Heart left ventricle (tissue), 16 donors: Measurements from ENCODE around the gene BAG1. TPM values are rescaled to one million over a fixed set of nuclear protein-coding genes. Genes with fewer than 3 reads are reported as not detected.

Experiments used
- ATAC-seq, 4 donors: fragments of 200-7000 bp; cut with Tn5 transposase; one replicate each; pipeline ENCODE4 v1.9.1; 2020 to 2022; ENCODE audit warnings: moderate library complexity in 4 of 4, mild to moderate bottlenecking in 3 of 4, moderate number of reproducible peaks in 1 of 4
- DNase-seq, 5 donors: peaks; one replicate each; pipeline ENCODE4 v3.0.0-alpha.2; 2020
- H3K27ac ChIP-seq, 12 donors: fragments of 200-600 bp; sonication (generic) in 4 of 12; one replicate each; pipeline versions ENCODE4 v1.5.0 to v1.8.0; 2016 to 2022; ENCODE audit warnings: mild to moderate bottlenecking in 2 of 12
- H3K27me3 ChIP-seq, 9 donors: fragments of 200-600 bp; sonication (generic) in 2 of 9; one replicate each; pipeline versions ENCODE4 v1.5.1 to v1.8.0; 2016 to 2022; ENCODE audit warnings: mild to moderate bottlenecking in 3 of 9
- H3K36me3 ChIP-seq, 9 donors: fragments of 200-600 bp; sonication (generic) in 2 of 9; one replicate each; pipeline versions ENCODE4 v1.5.0 to v1.8.0; 2018 to 2022; ENCODE audit warnings: mild to moderate bottlenecking in 2 of 9
- H3K4me1 ChIP-seq, 12 donors: fragments of 200-600 bp; sonication (generic) in 4 of 12; one replicate each; pipeline versions ENCODE4 v1.5.0 to v1.8.0; 2016 to 2022; ENCODE audit warnings: mild to moderate bottlenecking in 3 of 12
- H3K4me3 ChIP-seq, 12 donors: fragments of 200-600 bp; sonication (generic) in 4 of 12; one replicate each; pipeline versions ENCODE4 v1.5.0 to v1.8.0; 2017 to 2022; ENCODE audit warnings: mild to moderate bottlenecking in 9 of 12, moderate library complexity in 4 of 12
- H3K9me3 ChIP-seq, 12 donors: fragments of 200-600 bp; sonication (generic) in 4 of 12; one replicate each; pipeline versions ENCODE4 v1.5.0 to v1.8.0; 2016 to 2022; ENCODE audit warnings: mild to moderate bottlenecking in 1 of 12
- POLR2A ChIP-seq, 2 donors: fragments of 450-650 bp; IDR thresholded peaks; one replicate each; pipeline ENCODE4 v1.6.1; 2017; ENCODE audit warnings: antibody characterized with exemption in 2 of 2, mild to moderate bottlenecking in 2 of 2, moderate library complexity in 2 of 2
- WGBS, 4 donors: extraction: QIAGEN DNeasy Blood & Tissue Kit in 2 of 4; methylation state at CpG; one replicate each; pipeline versions ENCODE4 v1.1.5 to v1.1.7; 2013 to 2018; 5-methylcytosine and 5-hydroxymethylcytosine counted together
- intact Hi-C, 10 donors: fragments of 100-400 bp; cut with DNase I; formaldehyde crosslinking; loops; one replicate each; pipeline versions ENCODE4 v1.11.1 to v1.14.2; 2022
- polyA plus RNA-seq, 2 donors: library from polyadenylated mRNA; stranded (reverse); fragments of 200-250 nt; gene quantifications; one replicate each; pipeline ENCODE4 v1.2.3, GENCODE V29; 2013
- total RNA-seq, 9 donors: library from RNA; depleted of rRNA in 2 of 9; stranded (reverse); fragments of >200 nt in 2 of 9; fragmentation: NEBNext Ultra II Directional in 3 of 9; extraction: Animal tissue kit (Norgen Biotek cat#: 25700) in 3 of 9; gene quantifications; one replicate each; pipeline versions ENCODE4 v1.1.0 to v1.2.4, GENCODE V29; 2016 to 2023
- TF ChIP-seq, protein P1 (sequence below), 12 donors: fragments of 200-600 bp; sonication (generic) in 4 of 12; IDR thresholded peaks; one replicate each; pipeline versions ENCODE4 v1.5.0 to v1.8.0; 2018 to 2022; ENCODE audit warnings: antibody characterized with exemption in 12 of 12, mild to moderate bottlenecking in 5 of 12
- donor health status: ischemic (EF 13 %, LVEDD 7.1; RV severe dilation, severe dysfunction).
- donor health status: healthy with polysubstance abuse.
- donor health status: DM: no; HTN: yes; CAD: no.
- donor health status: DM: no; HTN: no; CAD: no.
- donor health status: ischemic (EF 25% LVEDD 6.9; RV normal size, moderate dysfunction).
- donor health status: ischemic (EF 25% LVEDD 5.7; RV mildly dilated, moderate dysfunction).
- donor health status: healthy.
- donor health status: DM: yes; HTN: yes; CAD: no.
- donor health status: ischemic (EF 35%, LVEDD 5.7; RV mildly dilated, moderate dysfunction).
- donor health status: nonischemic (EF 11% LVEDD 7.7; RV severe dilation, severe dysfunction).
- donor health status: DM: yes; HTN: yes; CAD: no.
- donor health status: PGD.
- donor health status: ischemic (EF 29% LVEDD 5.4; RV normal size, mild dysfunction).
- donor health status: nonischemic (EF 23%, LVEDD 6.1; RV moderate dilation, normal function).

The BAG1 gene
- total and polyA plus RNA-seq, 11 donors = 71.0 to 144 (median 112) TPM

DNA sequence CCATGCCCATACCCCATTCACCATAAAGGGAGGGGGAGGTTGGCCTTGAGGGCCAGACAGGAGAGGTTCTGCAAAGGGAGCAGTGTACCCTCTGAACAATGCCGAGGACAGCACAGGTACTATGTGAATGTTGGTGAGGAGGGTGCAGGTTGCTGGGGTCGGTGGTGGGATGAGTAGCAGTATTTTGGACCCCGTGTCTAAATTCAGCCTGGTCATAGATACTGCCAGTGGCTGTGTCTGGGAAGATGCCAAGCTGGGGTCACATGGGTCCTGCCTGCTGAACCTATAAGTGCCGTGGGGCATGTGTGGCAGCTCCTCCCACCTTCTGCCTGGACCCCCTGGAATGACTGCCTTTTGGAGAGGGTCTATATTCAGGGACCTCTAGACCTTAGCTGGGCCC is 35.9 kb downstream of the BAG1 start:
- TF ChIP-seq POLR2A (IDR thresholded peaks at IDR 0.05) = no peak
- TF ChIP-seq, protein P1, sequence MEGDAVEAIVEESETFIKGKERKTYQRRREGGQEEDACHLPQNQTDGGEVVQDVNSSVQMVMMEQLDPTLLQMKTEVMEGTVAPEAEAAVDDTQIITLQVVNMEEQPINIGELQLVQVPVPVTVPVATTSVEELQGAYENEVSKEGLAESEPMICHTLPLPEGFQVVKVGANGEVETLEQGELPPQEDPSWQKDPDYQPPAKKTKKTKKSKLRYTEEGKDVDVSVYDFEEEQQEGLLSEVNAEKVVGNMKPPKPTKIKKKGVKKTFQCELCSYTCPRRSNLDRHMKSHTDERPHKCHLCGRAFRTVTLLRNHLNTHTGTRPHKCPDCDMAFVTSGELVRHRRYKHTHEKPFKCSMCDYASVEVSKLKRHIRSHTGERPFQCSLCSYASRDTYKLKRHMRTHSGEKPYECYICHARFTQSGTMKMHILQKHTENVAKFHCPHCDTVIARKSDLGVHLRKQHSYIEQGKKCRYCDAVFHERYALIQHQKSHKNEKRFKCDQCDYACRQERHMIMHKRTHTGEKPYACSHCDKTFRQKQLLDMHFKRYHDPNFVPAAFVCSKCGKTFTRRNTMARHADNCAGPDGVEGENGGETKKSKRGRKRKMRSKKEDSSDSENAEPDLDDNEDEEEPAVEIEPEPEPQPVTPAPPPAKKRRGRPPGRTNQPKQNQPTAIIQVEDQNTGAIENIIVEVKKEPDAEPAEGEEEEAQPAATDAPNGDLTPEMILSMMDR (IDR thresholded peaks at IDR 0.05) = no peak
- DNase-seq (peak in 1 of 5 donors; percentile 18), ATAC-seq (no peak)
- Histone ChIP-seq H3K4me1 (peaks cover 0 to 19% (median 3%) of the 10 kb centered on the region in 12 donors), H3K27ac (no peak overlapping the region), H3K36me3 (no peaks in the 10 kb centered on the region), H3K4me3 (no peak overlapping the region), H3K27me3 (no peaks in the 10 kb centered on the region), H3K9me3 (no peaks in the 10 kb centered on the region)
- 52 to 73% (median 63%) methylated on average over 3 to 4 of the region's 4 CpGs for WGBS, 4 donors
- intact Hi-C loops = loop anchor here in 6 of 10 donors (5.0 to 10.0 kb wide), 4 partner anchors 54 to 126 kb away; partner anchors contain the start of gene B4GALT1 (in 2 of the 6)

DNA sequence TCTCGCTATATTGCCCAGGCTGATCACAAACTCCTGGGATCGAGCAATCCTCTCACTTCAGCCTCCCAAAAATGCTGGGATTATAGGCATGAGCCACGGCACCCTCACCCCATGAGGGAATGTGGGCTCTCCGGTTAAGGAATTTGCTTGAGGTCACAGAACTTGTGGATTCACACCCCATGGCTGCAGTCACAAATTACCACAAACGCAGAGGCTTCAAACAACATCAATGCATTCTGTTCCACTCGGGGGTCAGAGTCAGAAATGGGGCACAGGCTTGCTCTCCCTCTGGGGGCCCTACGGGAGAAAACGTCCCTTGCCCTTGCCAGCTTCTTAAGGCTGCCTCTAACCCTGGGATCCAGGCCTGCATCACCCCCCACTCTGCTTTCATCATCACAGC is 36.8 kb downstream of the BAG1 start:
- Histone ChIP-seq H3K4me1 (peaks cover 0 to 19% (median 3%) of the 10 kb centered on the region in 12 donors), H3K4me3 (no peak overlapping the region), H3K27ac (peak overlapping the region in 1 of 12 donors; percentile 85), H3K36me3 (no peaks in the 10 kb centered on the region), H3K27me3 (no peaks in the 10 kb centered on the region), H3K9me3 (no peaks in the 10 kb centered on the region)
- 64 to 84% (median 80%) methylated on average over 8 of the region's 8 CpGs for WGBS, 4 donors
- TF ChIP-seq, protein P1 (IDR thresholded peaks at IDR 0.05) = no peak
- no peak for TF ChIP-seq POLR2A (IDR thresholded peaks at IDR 0.05)
- DNase-seq (no peak), ATAC-seq (no peak)
- intact Hi-C loops = loop anchor here in 6 of 10 donors (2.0 to 10.0 kb wide), 5 partner anchors 53 to 145 kb away; partner anchors contain the start of gene B4GALT1 (in 2 of the 6)

- peak overlapping the region in 3 of 12 donors; percentile 13 to 85 (median 37) for H3K27ac ChIP-seq
- WGBS, 4 donors = 83 to 89% (median 87%) methylated on average over 10 of the region's 10 CpGs
- ATAC-seq = peak in 3 of 4 donors; percentile 38 to 63 (median 58)
These were observed 37.5 kb downstream of the BAG1 start for GRCh38 chr9:33227008-33227398.

More at GRCh38 chr9:33227008-33227398, 37.5 kb downstream of the BAG1 start:
- TF ChIP-seq POLR2A (IDR thresholded peaks at IDR 0.05) = no peak
- TF ChIP-seq, protein P1 (IDR thresholded peaks at IDR 0.05) = no peak
- Histone ChIP-seq H3K4me1 (peaks cover 0 to 19% (median 3%) of the 10 kb centered on the region in 12 donors), H3K4me3 (no peak overlapping the region), H3K36me3 (no peaks in the 10 kb centered on the region), H3K9me3 (no peaks in the 10 kb centered on the region), H3K27me3 (no peaks in the 10 kb centered on the region)
- intact Hi-C loops = loop anchor here in 6 of 10 donors (2.0 to 10.0 kb wide), 5 partner anchors 52 to 144 kb away; partner anchors contain the start of gene B4GALT1 (in 2 of the 6)
- DNase-seq = peak in 3 of 5 donors; percentile 32 to 80 (median 66)
